Activated naive CD4-positive, alpha-beta T cell treated with anti-CD3 and anti-CD28 coated beads, Interleukin-2, amount 10 ng/mL, durations not matched to agents 7 days and 5 days (primary cell): ENCODE data around the gene TLL1.

Experiments
- CTCF ChIA-PET: fragments of 350-600 bp; sonication (Branson Sonifier 250); formaldehyde crosslinking; loops from one replicate; lab custom pipeline; 2021; ENCODE audit warnings: antibody characterized with exemption; lab: Charles Lee
- DNase-seq: peaks from one replicate; pipeline ENCODE4 v3.0.0-alpha.2; 2020
- H3K27ac Mint-ChIP-seq: one replicate; pipeline ENCODE4 v1.8.0; 2021; ENCODE audit warnings: mild to moderate bottlenecking, moderate library complexity, mixed read lengths
- H3K27me3 Mint-ChIP-seq: one replicate; pipeline ENCODE4 v1.8.0; 2021; ENCODE audit warnings: mild to moderate bottlenecking, mixed read lengths
- H3K36me3 Mint-ChIP-seq: one replicate; pipeline ENCODE4 v1.8.0; 2021; ENCODE audit warnings: mixed read lengths
- H3K4me1 Mint-ChIP-seq: one replicate; pipeline ENCODE4 v1.8.0; 2021; ENCODE audit warnings: mixed read lengths
- H3K4me3 Mint-ChIP-seq: one replicate; pipeline ENCODE4 v1.8.0; 2021; ENCODE audit warnings: mild to moderate bottlenecking, moderate library complexity, mixed read lengths
- H3K9me3 Mint-ChIP-seq: one replicate; pipeline ENCODE4 v1.8.0; 2021; ENCODE audit warnings: mixed read lengths

Gene TLL1

GRCh38 chr4:165926307-165926706, 53.3 kb downstream of the TLL1 start:
- CTCF ChIA-PET: no interaction called here
- Mint-ChIP-seq H3K4me3 (no peak overlapping the region), H3K36me3 (no peaks in the 10 kb centered on the region), H3K9me3 (no peaks in the 10 kb centered on the region), H3K4me1 (no peaks in the 10 kb centered on the region), H3K27me3 (no peaks in the 10 kb centered on the region), H3K27ac (no peak overlapping the region)
- no peak for DNase-seq

- CTCF ChIA-PET: no interaction called here
- Mint-ChIP-seq H3K36me3 (no peaks in the 10 kb centered on the region), H3K9me3 (no peaks in the 10 kb centered on the region), H3K27me3 (no peaks in the 10 kb centered on the region), H3K4me1 (no peaks in the 10 kb centered on the region), H3K27ac (no peak overlapping the region), H3K4me3 (no peak overlapping the region)
- DNase-seq: no peak
These were observed 54.3 kb downstream of the TLL1 start for GRCh38 chr4:165927366-165927765.

GRCh38 chr4:165927815-165928214, 54.8 kb downstream of the TLL1 start:
- Mint-ChIP-seq H3K27me3 (no peaks in the 10 kb centered on the region), H3K9me3 (no peaks in the 10 kb centered on the region), H3K4me3 (no peak overlapping the region), H3K4me1 (no peaks in the 10 kb centered on the region), H3K36me3 (no peaks in the 10 kb centered on the region), H3K27ac (no peak overlapping the region)
- DNase-seq: no peak
- CTCF ChIA-PET: no interaction called here

GRCh38 chr4:165928601-165929000, 55.6 kb downstream of the TLL1 start:
- no peaks in the 10 kb centered on the region for H3K9me3 Mint-ChIP-seq
- no peaks in the 10 kb centered on the region for H3K36me3 Mint-ChIP-seq

GRCh38 chr4:165929662-165930061, 56.6 kb downstream of the TLL1 start:
- Mint-ChIP-seq H3K27ac (no peak overlapping the region), H3K4me3 (no peak overlapping the region), H3K4me1 (no peaks in the 10 kb centered on the region), H3K9me3 (no peaks in the 10 kb centered on the region), H3K36me3 (no peaks in the 10 kb centered on the region), H3K27me3 (no peaks in the 10 kb centered on the region)
- CTCF ChIA-PET: no interaction called here
- DNase-seq: no peak

More at GRCh38 chr4:165928601-165929000, 55.6 kb downstream of the TLL1 start:
- Mint-ChIP-seq H3K27ac (no peak overlapping the region), H3K4me1 (no peaks in the 10 kb centered on the region), H3K27me3 (no peaks in the 10 kb centered on the region), H3K4me3 (no peak overlapping the region)
- CTCF ChIA-PET: no interaction called here
- no peak for DNase-seq

- DNase-seq: no peak
- no peaks in the 10 kb centered on the region for H3K9me3 Mint-ChIP-seq
- no peak overlapping the region for H3K27ac Mint-ChIP-seq
- H3K4me1 Mint-ChIP-seq: no peaks in the 10 kb centered on the region
- CTCF ChIA-PET: no interaction called here
- H3K36me3 Mint-ChIP-seq: no peaks in the 10 kb centered on the region
- H3K4me3 Mint-ChIP-seq: no peak overlapping the region
- no peaks in the 10 kb centered on the region for H3K27me3 Mint-ChIP-seq
These were observed 58.7 kb downstream of the TLL1 start for GRCh38 chr4:165931741-165932140.

GRCh38 chr4:165944900-165945299, 71.9 kb downstream of the TLL1 start:
- H3K9me3 Mint-ChIP-seq: peaks cover 4% of the 10 kb centered on the region
- H3K4me1 Mint-ChIP-seq: no peaks in the 10 kb centered on the region
- no peaks in the 10 kb centered on the region for H3K36me3 Mint-ChIP-seq
- no peak overlapping the region for H3K4me3 Mint-ChIP-seq
- H3K27ac Mint-ChIP-seq: no peak overlapping the region
- H3K27me3 Mint-ChIP-seq: no peaks in the 10 kb centered on the region
- DNase-seq: no peak
- CTCF ChIA-PET: no interaction called here

- no peak overlapping the region for H3K4me3 Mint-ChIP-seq
- H3K4me1 Mint-ChIP-seq: no peaks in the 10 kb centered on the region
- no peak overlapping the region for H3K27ac Mint-ChIP-seq
- CTCF ChIA-PET: interaction anchor here (0.7 kb wide), 1 partner anchor 26 kb away, joined by 4 read pairs; no protein-coding TSS in a partner anchor
- no peak for DNase-seq
- H3K36me3 Mint-ChIP-seq: no peaks in the 10 kb centered on the region
- no peaks in the 10 kb centered on the region for H3K27me3 Mint-ChIP-seq
- H3K9me3 Mint-ChIP-seq: peaks cover 4% of the 10 kb centered on the region
These were observed 73.0 kb downstream of the TLL1 start for GRCh38 chr4:165945991-165946390.

GRCh38 chr4:165947019-165947418, 74.0 kb downstream of the TLL1 start:
- Mint-ChIP-seq H3K9me3 (peaks cover 3% of the 10 kb centered on the region), H3K36me3 (no peaks in the 10 kb centered on the region), H3K27me3 (no peaks in the 10 kb centered on the region), H3K4me1 (no peaks in the 10 kb centered on the region), H3K27ac (no peak overlapping the region), H3K4me3 (no peak overlapping the region)
- DNase-seq: no peak
- CTCF ChIA-PET: no interaction called here

GRCh38 chr4:165953181-165953580, 80.1 kb downstream of the TLL1 start:
- H3K4me1 Mint-ChIP-seq: no peaks in the 10 kb centered on the region
- DNase-seq: no peak
- H3K36me3 Mint-ChIP-seq: no peaks in the 10 kb centered on the region
- peaks cover 2% of the 10 kb centered on the region for H3K9me3 Mint-ChIP-seq
- no peaks in the 10 kb centered on the region for H3K27me3 Mint-ChIP-seq
- H3K4me3 Mint-ChIP-seq: no peak overlapping the region
- H3K27ac Mint-ChIP-seq: no peak overlapping the region
- CTCF ChIA-PET: no interaction called here

GRCh38 chr4:165963621-165964020, 90.6 kb downstream of the TLL1 start:
- CTCF ChIA-PET: no interaction called here
- H3K9me3 Mint-ChIP-seq: peaks cover 9% of the 10 kb centered on the region
- no peaks in the 10 kb centered on the region for H3K4me1 Mint-ChIP-seq
- H3K27me3 Mint-ChIP-seq: no peaks in the 10 kb centered on the region
- no peak overlapping the region for H3K4me3 Mint-ChIP-seq
- DNase-seq: no peak
- H3K27ac Mint-ChIP-seq: no peak overlapping the region
- no peaks in the 10 kb centered on the region for H3K36me3 Mint-ChIP-seq

GRCh38 chr4:165964591-165964990, 91.6 kb downstream of the TLL1 start:
- Mint-ChIP-seq H3K27ac (no peak overlapping the region), H3K36me3 (no peaks in the 10 kb centered on the region)

GRCh38 chr4:165965503-165965902, 92.5 kb downstream of the TLL1 start:
- H3K27me3 Mint-ChIP-seq: no peaks in the 10 kb centered on the region
- peaks cover 7% of the 10 kb centered on the region for H3K9me3 Mint-ChIP-seq
- no peak overlapping the region for H3K27ac Mint-ChIP-seq
- CTCF ChIA-PET: no interaction called here
- H3K4me3 Mint-ChIP-seq: no peak overlapping the region
- no peaks in the 10 kb centered on the region for H3K36me3 Mint-ChIP-seq
- no peaks in the 10 kb centered on the region for H3K4me1 Mint-ChIP-seq
- DNase-seq: no peak

More at GRCh38 chr4:165964591-165964990, 91.6 kb downstream of the TLL1 start:
- no peaks in the 10 kb centered on the region for H3K4me1 Mint-ChIP-seq
- CTCF ChIA-PET: no interaction called here
- no peak overlapping the region for H3K4me3 Mint-ChIP-seq
- DNase-seq: no peak
- H3K27me3 Mint-ChIP-seq: no peaks in the 10 kb centered on the region
- peaks cover 7% of the 10 kb centered on the region for H3K9me3 Mint-ChIP-seq

- Mint-ChIP-seq H3K9me3 (peaks cover 7% of the 10 kb centered on the region), H3K4me1 (no peaks in the 10 kb centered on the region), H3K36me3 (no peaks in the 10 kb centered on the region), H3K27me3 (no peaks in the 10 kb centered on the region), H3K4me3 (no peak overlapping the region), H3K27ac (no peak overlapping the region)
- no peak for DNase-seq
- CTCF ChIA-PET: no interaction called here
These were observed 93.8 kb downstream of the TLL1 start for GRCh38 chr4:165966833-165967232.

GRCh38 chr4:165967486-165967885, 94.4 kb downstream of the TLL1 start:
- no peak overlapping the region for H3K27ac Mint-ChIP-seq
- no peak for DNase-seq
- no peaks in the 10 kb centered on the region for H3K4me1 Mint-ChIP-seq
- H3K9me3 Mint-ChIP-seq: peaks cover 7% of the 10 kb centered on the region
- CTCF ChIA-PET: no interaction called here
- H3K27me3 Mint-ChIP-seq: no peaks in the 10 kb centered on the region
- no peak overlapping the region for H3K4me3 Mint-ChIP-seq
- H3K36me3 Mint-ChIP-seq: no peaks in the 10 kb centered on the region
